ENCODE data around the gene RHNO1. TPM values are rescaled to one million over a fixed set of nuclear protein-coding genes. Genes with fewer than 3 reads are reported as not detected.
A peak's percentile ranks its signal among the peaks of the same experiment; 100 is the strongest.

Gene RHNO1
- total and polyA plus RNA-seq, 12 donors, result 2.5 to 10.9 (median 6.9) TPM

DNA sequence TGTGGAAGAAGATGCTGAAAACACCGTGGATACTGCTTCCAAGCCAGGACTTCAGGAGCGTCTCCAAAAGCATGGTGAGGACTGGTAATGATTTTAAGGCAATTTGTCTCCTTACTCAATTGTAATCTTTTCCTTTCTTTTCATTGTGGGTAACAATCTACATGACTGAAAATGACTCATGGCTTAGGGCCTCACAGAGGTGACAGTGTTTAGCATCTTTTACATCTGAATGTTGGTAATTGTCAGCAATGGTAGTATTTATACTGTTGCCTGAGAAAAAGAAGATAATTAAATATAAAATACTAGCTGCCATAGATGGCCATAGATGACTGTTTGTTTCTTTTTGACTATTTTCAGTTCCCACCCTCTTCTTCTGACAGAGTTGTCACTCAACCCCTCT lies 45.3 kb downstream of the RHNO1 start:
- H3K27me3 ChIP-seq, result no peaks in the 10 kb centered on the region
- DNase-seq, result no peak
- H3K27ac ChIP-seq, result no peak overlapping the region
- H3K9me3 ChIP-seq, result no peaks in the 10 kb centered on the region
- peaks cover 0 to 82% (median 8%) of the 10 kb centered on the region in 9 donors for H3K36me3 ChIP-seq
- H3K4me3 ChIP-seq, result no peak overlapping the region
- peaks cover 0 to 5% (median 0%) of the 10 kb centered on the region in 9 donors for H3K4me1 ChIP-seq
- intact Hi-C loops (cut with DNase I), result no loop called here
- ATAC-seq, result no peak
- WGBS, 2 donors, result 98% methylated on average over 2 of the region's 2 CpGs
- TF ChIP-seq, protein P1, sequence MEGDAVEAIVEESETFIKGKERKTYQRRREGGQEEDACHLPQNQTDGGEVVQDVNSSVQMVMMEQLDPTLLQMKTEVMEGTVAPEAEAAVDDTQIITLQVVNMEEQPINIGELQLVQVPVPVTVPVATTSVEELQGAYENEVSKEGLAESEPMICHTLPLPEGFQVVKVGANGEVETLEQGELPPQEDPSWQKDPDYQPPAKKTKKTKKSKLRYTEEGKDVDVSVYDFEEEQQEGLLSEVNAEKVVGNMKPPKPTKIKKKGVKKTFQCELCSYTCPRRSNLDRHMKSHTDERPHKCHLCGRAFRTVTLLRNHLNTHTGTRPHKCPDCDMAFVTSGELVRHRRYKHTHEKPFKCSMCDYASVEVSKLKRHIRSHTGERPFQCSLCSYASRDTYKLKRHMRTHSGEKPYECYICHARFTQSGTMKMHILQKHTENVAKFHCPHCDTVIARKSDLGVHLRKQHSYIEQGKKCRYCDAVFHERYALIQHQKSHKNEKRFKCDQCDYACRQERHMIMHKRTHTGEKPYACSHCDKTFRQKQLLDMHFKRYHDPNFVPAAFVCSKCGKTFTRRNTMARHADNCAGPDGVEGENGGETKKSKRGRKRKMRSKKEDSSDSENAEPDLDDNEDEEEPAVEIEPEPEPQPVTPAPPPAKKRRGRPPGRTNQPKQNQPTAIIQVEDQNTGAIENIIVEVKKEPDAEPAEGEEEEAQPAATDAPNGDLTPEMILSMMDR (IDR thresholded peaks at IDR 0.05), result no peak

DNA sequence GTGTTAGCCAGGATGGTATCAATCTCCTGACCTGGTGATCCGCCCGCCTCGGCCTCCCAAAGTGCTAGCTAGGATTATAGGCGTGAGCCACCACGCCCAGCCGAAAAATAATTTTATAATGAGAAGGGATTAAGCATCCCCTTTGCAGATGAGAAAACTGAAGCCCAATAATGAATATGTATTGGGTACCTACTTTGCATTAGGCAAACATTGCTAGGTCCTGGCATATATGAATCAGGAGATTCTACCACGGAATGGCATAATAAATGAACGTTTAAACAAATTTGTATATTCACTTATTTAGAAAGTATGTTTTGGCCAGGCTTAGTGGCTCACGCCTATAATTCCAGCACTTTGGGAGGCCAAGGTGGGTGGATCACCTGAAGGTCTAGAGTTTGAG lies 46.0 kb downstream of the RHNO1 start:
- WGBS, 2 donors, result 97 to 98% methylated on average over 9 of the region's 9 CpGs
- intact Hi-C loops (cut with DNase I), result no loop called here
- TF ChIP-seq, protein P1 (IDR thresholded peaks at IDR 0.05), result no peak
- DNase-seq, result no peak
- H3K4me1 ChIP-seq, result peaks cover 0 to 5% (median 0%) of the 10 kb centered on the region in 9 donors
- H3K27ac ChIP-seq, result no peak overlapping the region
- H3K27me3 ChIP-seq, result no peaks in the 10 kb centered on the region
- peaks cover 0 to 85% (median 8%) of the 10 kb centered on the region in 9 donors for H3K36me3 ChIP-seq
- ATAC-seq, result no peak
- no peak overlapping the region for H3K4me3 ChIP-seq
- no peaks in the 10 kb centered on the region for H3K9me3 ChIP-seq

DNA sequence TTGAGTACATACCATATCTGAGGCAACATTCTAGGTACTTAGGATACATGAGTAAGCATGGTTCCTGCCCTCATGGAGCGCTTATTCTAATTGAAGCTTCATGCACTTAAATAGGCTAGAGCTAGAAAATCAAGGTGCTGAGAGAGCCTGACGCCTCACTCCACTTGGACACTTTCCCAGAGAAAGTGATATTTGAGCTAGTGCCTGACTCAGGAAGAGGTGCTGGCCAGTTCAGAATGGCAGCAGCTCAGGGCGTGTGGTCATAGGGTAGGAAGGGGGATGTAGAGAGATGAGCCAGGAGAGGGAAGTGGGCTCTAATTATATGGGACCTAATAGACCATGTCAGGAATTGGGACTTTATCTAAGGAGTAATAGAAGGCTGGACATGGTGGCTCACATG lies 47.0 kb downstream of the RHNO1 start:
- H3K27me3 ChIP-seq, result no peaks in the 10 kb centered on the region
- peaks cover 0 to 91% (median 8%) of the 10 kb centered on the region in 9 donors for H3K36me3 ChIP-seq
- H3K27ac ChIP-seq, result no peak overlapping the region

DNA sequence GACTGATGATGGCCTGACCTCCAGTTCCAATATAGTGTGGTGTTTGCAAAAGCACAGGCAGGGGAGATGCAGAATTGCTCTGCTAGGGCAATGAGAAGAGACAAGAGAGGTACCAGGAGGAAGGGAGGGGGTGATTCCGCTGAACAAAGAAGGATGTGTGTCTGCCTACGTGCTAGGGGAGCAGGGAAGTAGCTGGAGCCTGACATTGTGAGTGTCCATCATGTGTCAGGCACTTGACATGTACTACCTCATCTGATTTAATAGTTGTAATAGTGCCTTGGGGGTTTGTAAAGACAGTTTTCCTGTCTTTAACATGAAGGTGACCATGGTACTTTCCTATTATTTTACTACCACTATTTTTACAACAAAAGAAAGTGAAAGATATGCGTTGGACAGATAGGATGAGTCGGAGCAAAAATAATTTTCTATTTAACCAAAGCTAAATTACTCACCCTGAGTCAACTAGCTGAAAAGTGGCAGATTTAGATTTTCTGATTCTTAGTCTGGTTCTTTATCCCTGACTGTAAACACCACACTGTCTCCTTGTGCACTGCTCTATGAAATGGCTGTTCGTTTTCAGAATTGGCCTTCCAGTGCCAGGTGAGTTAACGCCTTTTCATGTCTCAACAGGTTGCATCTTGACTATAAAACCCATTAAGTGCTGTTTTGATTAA lies 48.4 kb downstream of the RHNO1 start:
- DNase-seq (no peak), ATAC-seq (no peak)
- H3K4me1 ChIP-seq, result peaks cover 0 to 5% (median 0%) of the 10 kb centered on the region in 9 donors
- H3K9me3 ChIP-seq, result no peaks in the 10 kb centered on the region
- WGBS, 2 donors, result 93 to 94% methylated on average over 6 of the region's 6 CpGs
- TF ChIP-seq, protein P1 (IDR thresholded peaks at IDR 0.05), result no peak
- intact Hi-C loops (cut with DNase I), result no loop called here
- H3K4me3 ChIP-seq, result no peak overlapping the region
- H3K27ac ChIP-seq, result no peak overlapping the region
- no peaks in the 10 kb centered on the region for H3K27me3 ChIP-seq
- peaks cover 0 to 95% (median 12%) of the 10 kb centered on the region in 9 donors for H3K36me3 ChIP-seq

More for the DNA sequence above, 47.0 kb downstream of the RHNO1 start:
- DNase-seq (no peak), ATAC-seq (peak in 5 of 8 donors; percentile 39 to 83 (median 70))
- H3K9me3 ChIP-seq, result no peaks in the 10 kb centered on the region
- no peak overlapping the region for H3K4me3 ChIP-seq
- intact Hi-C loops (cut with DNase I), result no loop called here
- TF ChIP-seq, protein P1 (IDR thresholded peaks at IDR 0.05), result no peak
- WGBS, 2 donors, result 68 to 73% methylated on average over 3 of the region's 3 CpGs
- peaks cover 0 to 5% (median 0%) of the 10 kb centered on the region in 9 donors for H3K4me1 ChIP-seq

Measured in heart right ventricle (tissue), 16 donors.